Testis (tissue), 2 donors: ENCODE results near the gene ADRM1.

ENCODE experiments used
- CTCF ChIP-seq, 3 experiments: fragments of 450-650 bp in 2 of 3; fragments of 200-600 bp in 1 of 3; sonication (generic) in 1 of 3; IDR thresholded peaks; one replicate each; pipeline ENCODE4 v1.5.1; 2016 to 2019; ENCODE audit warnings: antibody characterized with exemption in 3 of 3, mild to moderate bottlenecking in 2 of 3, moderate library complexity in 1 of 3
- POLR2A ChIP-seq: fragments of 450-650 bp; IDR thresholded peaks from one replicate; pipeline ENCODE4 v1.6.1; 2017; ENCODE audit warnings: antibody characterized with exemption, mild to moderate bottlenecking, moderate library complexity

- no peak for TF ChIP-seq CTCF (IDR thresholded peaks at IDR 0.05)
- no peak for TF ChIP-seq POLR2A
Observed at GRCh38 chr20:62313021-62313420, 10.2 kb downstream of the ADRM1 start.
